GM13976 (cell line): ENCODE measurements around the gene PRELID2.
"Not testable (repeated sequence)": the region's sequence is repeated elsewhere in the genome, so short reads cannot be mapped to it uniquely, and the experiment has no call there.

Experiments
- DNase-seq: peaks from one replicate; pipeline ENCODE4 v3.0.0; 2012; ENCODE audit warnings: low spot score
- in situ Hi-C: fragments of 300-500 bp; cut with MboI; formaldehyde crosslinking; loops from one replicate; pipeline ENCODE4 v1.12.0; 2022; ENCODE audit warnings: low sequenced_read_pairs, mixed read lengths, inconsistent platforms; ENCODE audit not compliant: unreplicated experiment
- TF ChIP-seq, protein P1 (sequence below): IDR thresholded peaks from 2 replicates; pipeline ENCODE4 v1.5.1; 2012; ENCODE audit warnings: borderline replicate concordance, mild to moderate bottlenecking; ENCODE audit not compliant: insufficient read depth; ENCODE audit errors: extremely low read depth, missing control alignments, control extremely low read depth

The PRELID2 gene

DNA sequence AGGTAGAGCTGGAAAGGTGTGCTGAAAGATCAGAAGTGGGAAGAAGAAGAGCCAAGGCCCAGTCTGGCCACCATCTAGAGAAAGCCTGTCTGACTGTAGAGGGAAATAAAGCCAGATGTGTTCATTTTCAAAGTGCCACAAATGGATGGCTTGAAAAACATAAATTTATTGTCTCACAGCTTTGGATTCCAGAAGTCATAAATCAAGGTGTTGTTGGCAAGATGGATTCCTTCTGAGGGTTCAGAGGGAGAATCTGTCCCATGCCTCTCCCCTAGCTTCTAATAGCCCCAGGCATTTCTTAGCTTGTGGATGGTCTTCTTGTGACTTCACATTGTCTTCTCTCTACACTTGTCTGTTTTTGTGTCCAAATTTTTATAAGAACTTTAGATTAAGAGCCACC lies 6.2 kb upstream of the PRELID2 start:
- no peak for DNase-seq
- in situ Hi-C loops, result no loop called here
- TF ChIP-seq, protein P1, sequence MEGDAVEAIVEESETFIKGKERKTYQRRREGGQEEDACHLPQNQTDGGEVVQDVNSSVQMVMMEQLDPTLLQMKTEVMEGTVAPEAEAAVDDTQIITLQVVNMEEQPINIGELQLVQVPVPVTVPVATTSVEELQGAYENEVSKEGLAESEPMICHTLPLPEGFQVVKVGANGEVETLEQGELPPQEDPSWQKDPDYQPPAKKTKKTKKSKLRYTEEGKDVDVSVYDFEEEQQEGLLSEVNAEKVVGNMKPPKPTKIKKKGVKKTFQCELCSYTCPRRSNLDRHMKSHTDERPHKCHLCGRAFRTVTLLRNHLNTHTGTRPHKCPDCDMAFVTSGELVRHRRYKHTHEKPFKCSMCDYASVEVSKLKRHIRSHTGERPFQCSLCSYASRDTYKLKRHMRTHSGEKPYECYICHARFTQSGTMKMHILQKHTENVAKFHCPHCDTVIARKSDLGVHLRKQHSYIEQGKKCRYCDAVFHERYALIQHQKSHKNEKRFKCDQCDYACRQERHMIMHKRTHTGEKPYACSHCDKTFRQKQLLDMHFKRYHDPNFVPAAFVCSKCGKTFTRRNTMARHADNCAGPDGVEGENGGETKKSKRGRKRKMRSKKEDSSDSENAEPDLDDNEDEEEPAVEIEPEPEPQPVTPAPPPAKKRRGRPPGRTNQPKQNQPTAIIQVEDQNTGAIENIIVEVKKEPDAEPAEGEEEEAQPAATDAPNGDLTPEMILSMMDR, result no peak

DNA sequence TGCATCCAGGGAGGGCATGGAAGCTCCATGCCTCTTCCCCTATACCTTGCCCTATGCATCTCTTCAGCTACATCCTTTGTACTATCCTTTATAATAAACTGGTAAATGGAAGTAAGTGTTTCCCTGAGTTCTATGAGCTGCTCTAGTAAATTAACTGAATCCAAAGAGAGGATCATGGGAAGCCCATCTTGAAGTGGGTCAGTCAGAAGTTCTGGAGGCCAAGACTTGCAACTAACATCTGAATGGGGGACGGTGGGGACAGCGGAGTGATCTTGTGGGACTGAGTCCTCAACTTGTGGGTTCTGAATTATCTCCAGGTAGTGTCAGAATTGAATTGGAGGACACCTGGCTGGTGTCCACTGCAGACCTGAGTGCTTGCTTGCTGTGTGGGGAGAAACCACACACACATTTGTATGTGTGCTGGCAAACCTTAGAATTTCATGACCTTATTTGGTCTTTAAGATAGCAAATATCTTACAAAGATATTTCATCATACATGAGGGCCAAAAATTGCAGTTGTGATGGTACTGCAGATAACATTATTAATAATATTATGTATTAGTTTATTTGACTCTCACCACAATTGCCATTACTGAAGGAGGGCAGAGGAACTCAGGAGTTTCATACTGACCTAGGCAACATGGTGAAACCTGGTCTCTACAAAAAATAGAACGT lies 5.5 kb upstream of the PRELID2 start:
- TF ChIP-seq, protein P1, result no peak
- DNase-seq, result no peak
- in situ Hi-C loops, result no loop called here

DNA sequence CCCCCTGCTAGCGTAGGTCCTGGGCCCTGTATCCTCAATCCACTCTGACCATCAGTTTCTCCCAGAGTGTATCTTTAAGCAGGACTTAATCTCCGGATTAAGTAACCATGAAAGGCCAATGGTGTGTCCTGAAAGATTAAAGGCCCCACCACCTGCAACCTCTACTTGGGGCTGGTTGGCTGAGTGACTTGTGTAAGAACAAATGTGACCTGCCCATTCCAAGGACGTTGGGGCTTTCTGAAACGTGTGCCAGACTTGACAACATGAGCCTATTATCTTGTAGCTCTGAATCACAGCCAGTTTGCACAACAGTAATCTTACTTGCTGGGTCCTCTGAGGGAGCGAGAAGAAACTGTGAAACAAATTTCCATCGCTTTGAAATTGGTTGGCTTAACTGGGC lies 3.1 kb upstream of the PRELID2 start:
- TF ChIP-seq, protein P1, result no peak
- no peak for DNase-seq
- in situ Hi-C loops, result no loop called here

DNA sequence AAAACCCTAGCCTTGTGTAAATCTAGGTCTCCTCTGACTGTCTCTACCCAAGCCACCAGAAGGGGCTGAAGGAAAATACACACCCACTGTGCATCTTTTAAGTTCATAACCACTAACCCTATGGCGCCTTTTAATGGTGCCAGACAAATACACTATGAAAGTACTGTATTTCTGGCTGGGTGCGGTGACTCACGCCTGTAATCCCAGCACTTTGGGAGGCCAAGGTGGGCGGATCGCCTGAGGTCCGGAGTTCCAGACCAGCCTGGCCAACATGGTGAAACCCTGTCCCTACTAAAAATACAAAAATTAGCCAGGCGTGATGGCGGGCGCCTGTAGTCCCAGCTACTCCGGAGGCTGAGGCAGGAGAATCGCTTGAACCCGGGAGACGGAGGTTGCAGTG lies 1.1 kb upstream of the PRELID2 start:
- in situ Hi-C loops, result not testable (repeated sequence)

DNA sequence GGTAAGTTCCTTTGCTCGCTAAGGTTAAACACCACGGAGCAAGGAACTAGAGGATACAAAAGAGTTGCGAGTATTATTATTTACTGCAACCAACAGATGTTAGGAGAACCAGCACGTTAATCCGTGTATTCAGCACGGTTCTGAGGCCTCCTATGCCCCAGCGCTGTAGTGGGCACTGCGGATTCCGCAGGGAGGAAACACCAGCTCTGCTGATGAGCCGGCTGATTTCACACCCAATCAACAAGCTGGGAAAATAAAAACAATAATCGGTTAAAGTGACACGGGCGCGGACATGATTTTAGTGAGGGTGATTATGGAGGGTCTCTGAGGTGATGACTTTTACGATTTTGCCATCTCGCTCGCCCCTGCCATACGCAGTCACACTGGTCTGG lies 702 bp upstream of the PRELID2 start:
- in situ Hi-C loops, result no loop called here
- no peak for DNase-seq
- TF ChIP-seq, protein P1, result no peak

More for the DNA sequence above, 1.1 kb upstream of the PRELID2 start:
- not testable (repeated sequence) for DNase-seq

DNA sequence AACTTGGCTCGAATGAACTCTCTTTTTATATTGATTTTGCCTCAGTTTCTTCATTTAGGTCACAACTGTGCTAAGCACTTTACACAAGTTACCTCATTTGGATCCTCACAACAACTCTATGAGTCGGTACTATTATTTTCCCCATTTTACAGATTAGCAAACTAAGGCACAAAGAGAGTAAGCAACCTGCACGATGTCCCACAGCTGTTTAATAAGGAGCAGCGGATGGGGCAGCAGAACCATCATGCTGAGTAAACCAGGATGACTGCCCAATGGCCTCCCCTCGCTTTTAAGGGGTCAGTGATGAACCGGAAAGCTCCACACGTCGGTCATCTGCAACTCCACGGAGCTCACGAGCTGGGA lies 607 bp downstream of the PRELID2 start:
- peak; percentile 9 for DNase-seq
- in situ Hi-C loops, result no loop called here
- TF ChIP-seq, protein P1, result no peak

DNA sequence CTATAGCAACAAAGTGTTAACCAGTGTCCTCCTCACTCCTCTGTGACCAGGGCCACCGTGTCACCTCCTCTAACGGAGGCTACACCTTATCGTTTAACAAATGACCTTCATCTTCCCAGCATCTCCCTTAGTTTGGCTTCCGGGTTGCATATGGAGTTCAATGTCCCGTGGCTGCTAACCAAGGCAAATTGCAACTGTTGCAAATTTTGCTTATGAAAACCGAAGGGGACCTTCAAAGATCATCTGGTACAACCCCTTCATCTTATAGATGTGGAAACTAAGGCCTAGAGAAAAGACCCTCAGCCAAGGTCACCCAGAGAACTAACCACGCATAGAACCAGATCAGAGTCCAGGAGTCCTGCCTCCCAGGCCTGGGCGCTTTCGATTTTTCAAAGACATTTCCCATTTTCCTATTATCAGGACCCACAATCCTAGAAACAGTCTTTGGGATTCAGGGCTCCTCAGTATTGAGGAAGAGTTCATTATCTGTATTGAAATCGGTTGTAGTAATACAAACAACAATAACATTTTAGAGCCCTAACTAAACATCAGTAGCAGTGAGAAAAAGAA lies 1.4 kb downstream of the PRELID2 start:
- no peak for DNase-seq
- TF ChIP-seq, protein P1, result no peak
- in situ Hi-C loops, result no loop called here
